ENCODE measurements around the gene TREML1.

TREML1 gene

GRCh38 chr6:41187924-41188886 lies 34.1 kb upstream of the TREML1 start:
- no peak for DNase-seq (ENCODE audit: low read depth)
- TF ChIP-seq CTCF (conservative IDR thresholded peaks at IDR 0.05; ENCODE audit: control insufficient read depth, insufficient read depth, low read depth, low read length): no peak
- no peak overlapping the region for H3K4me3 ChIP-seq (ENCODE audit: control insufficient read depth, low read depth, low read length)

- no peak for TF ChIP-seq CTCF (conservative IDR thresholded peaks at IDR 0.05; ENCODE audit: control insufficient read depth, insufficient read depth, low read depth, low read length)
- DNase-seq (ENCODE audit: low read depth): no peak
- H3K4me3 ChIP-seq (ENCODE audit: control insufficient read depth, low read depth, low read length): no peak overlapping the region
Observed at GRCh38 chr6:41186031-41186562, 31.9 kb upstream of the TREML1 start.

- TF ChIP-seq CTCF (conservative IDR thresholded peaks at IDR 0.05; ENCODE audit: control insufficient read depth, insufficient read depth, low read depth, low read length): no peak
- DNase-seq (ENCODE audit: low read depth): no peak
Observed at GRCh38 chr6:41184761-41185160, 30.6 kb upstream of the TREML1 start.

GRCh38 chr6:41182069-41183034 lies 28.2 kb upstream of the TREML1 start:
- no peak overlapping the region for H3K4me3 ChIP-seq (ENCODE audit: control insufficient read depth, low read depth, low read length)
- peak; percentile 54 for DNase-seq (ENCODE audit: low read depth)
- TF ChIP-seq CTCF (conservative IDR thresholded peaks at IDR 0.05; ENCODE audit: control insufficient read depth, insufficient read depth, low read depth, low read length): peak; percentile 60

More at GRCh38 chr6:41184761-41185160, 30.6 kb upstream of the TREML1 start:
- no peak overlapping the region for H3K4me3 ChIP-seq (ENCODE audit: control insufficient read depth, low read depth, low read length)

- no peak for TF ChIP-seq CTCF (conservative IDR thresholded peaks at IDR 0.05; ENCODE audit: control insufficient read depth, insufficient read depth, low read depth, low read length)
- DNase-seq (ENCODE audit: low read depth): no peak
- H3K4me3 ChIP-seq (ENCODE audit: control insufficient read depth, low read depth, low read length): no peak overlapping the region
Observed at GRCh38 chr6:41181566-41181965, 27.4 kb upstream of the TREML1 start.

GRCh38 chr6:41179163-41179562 lies 25.0 kb upstream of the TREML1 start:
- TF ChIP-seq CTCF (conservative IDR thresholded peaks at IDR 0.05; ENCODE audit: control insufficient read depth, insufficient read depth, low read depth, low read length): no peak
- no peak overlapping the region for H3K4me3 ChIP-seq (ENCODE audit: control insufficient read depth, low read depth, low read length)
- DNase-seq (ENCODE audit: low read depth): no peak

Measured in fibroblast of mammary gland (primary cell).